ENCODE results near the gene UVRAG.

DNA sequence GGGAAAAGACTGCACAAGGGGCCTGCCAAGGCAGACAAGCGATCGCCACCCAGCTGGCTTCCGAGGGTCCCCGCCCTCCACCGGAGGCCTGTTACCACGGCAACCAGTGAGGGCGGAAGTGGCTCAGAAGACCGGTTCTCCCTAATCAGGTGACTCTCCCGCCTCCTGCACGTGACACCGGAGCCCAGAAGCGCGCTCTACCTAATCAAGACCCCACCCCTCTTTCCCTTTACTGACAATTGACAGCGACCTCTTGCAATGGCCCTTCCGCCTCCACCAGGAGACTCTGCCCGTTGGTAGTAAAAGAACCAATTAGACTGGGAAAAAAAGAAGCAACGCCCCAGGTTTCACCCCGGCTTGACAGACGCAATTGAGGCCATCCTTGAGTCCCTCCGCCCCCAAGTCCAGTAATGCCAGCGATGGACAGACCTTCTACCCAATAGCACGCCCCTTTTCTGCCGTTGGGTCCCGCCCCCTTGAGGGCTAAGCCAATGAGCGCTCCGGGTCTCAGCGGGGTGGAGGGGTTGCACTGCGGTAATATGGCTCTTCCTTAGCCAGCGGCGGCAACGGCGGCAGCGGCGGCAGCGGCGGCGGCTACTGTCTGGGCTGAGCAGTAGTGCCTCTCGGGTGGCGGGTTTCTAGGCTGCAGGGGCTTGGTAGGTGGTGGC, at the start of gene UVRAG:
- TF ChIP-seq, protein P1, sequence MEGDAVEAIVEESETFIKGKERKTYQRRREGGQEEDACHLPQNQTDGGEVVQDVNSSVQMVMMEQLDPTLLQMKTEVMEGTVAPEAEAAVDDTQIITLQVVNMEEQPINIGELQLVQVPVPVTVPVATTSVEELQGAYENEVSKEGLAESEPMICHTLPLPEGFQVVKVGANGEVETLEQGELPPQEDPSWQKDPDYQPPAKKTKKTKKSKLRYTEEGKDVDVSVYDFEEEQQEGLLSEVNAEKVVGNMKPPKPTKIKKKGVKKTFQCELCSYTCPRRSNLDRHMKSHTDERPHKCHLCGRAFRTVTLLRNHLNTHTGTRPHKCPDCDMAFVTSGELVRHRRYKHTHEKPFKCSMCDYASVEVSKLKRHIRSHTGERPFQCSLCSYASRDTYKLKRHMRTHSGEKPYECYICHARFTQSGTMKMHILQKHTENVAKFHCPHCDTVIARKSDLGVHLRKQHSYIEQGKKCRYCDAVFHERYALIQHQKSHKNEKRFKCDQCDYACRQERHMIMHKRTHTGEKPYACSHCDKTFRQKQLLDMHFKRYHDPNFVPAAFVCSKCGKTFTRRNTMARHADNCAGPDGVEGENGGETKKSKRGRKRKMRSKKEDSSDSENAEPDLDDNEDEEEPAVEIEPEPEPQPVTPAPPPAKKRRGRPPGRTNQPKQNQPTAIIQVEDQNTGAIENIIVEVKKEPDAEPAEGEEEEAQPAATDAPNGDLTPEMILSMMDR (IDR thresholded peaks at IDR 0.05 in 4 of 5, conservative IDR thresholded peaks at IDR 0.05 in 1 of 5) = peak in 4 of 5 experiments; percentile 19 to 32 (median 22)
- peak; percentile 88 to 93 for TF ChIP-seq POLR2A (IDR thresholded peaks at IDR 0.05)

Data from gastrocnemius medialis (tissue), 4 donors.